ENCODE results near the gene SESTD1.
"Not testable (repeated sequence)": the region's sequence is repeated elsewhere in the genome, so short reads cannot be mapped to it uniquely, and the experiment has no call there.

Gene SESTD1

GRCh38 chr2:179265082-179265510 lies 464 bp upstream of the SESTD1 start:
- no peak for DNase-seq

GRCh38 chr2:179263446-179264367 lies 925 bp downstream of the SESTD1 start:
- peak; percentile 42 for DNase-seq

- DNase-seq = no peak
These were observed 1.6 kb downstream of the SESTD1 start for GRCh38 chr2:179263015-179263414.

GRCh38 chr2:179262077-179262660 lies 2.5 kb downstream of the SESTD1 start:
- no peak for DNase-seq

- DNase-seq = no peak
These were observed 3.3 kb downstream of the SESTD1 start for GRCh38 chr2:179261151-179261825.

- no peak for DNase-seq
These were observed 4.4 kb downstream of the SESTD1 start for GRCh38 chr2:179260224-179260623.

GRCh38 chr2:179255129-179255528 lies 9.5 kb downstream of the SESTD1 start:
- no peak for DNase-seq

GRCh38 chr2:179253226-179253625 lies 11.4 kb downstream of the SESTD1 start:
- DNase-seq = no peak

GRCh38 chr2:179252423-179252822 lies 12.2 kb downstream of the SESTD1 start:
- no peak for DNase-seq

GRCh38 chr2:179251870-179252269 lies 12.8 kb downstream of the SESTD1 start:
- no peak for DNase-seq

GRCh38 chr2:179250848-179251504 lies 13.7 kb downstream of the SESTD1 start:
- DNase-seq = no peak

GRCh38 chr2:179250095-179250494 lies 14.5 kb downstream of the SESTD1 start:
- DNase-seq = no peak

GRCh38 chr2:179248024-179248348 lies 16.6 kb downstream of the SESTD1 start:
- no peak for DNase-seq

GRCh38 chr2:179247318-179248023 lies 17.2 kb downstream of the SESTD1 start:
- no peak for DNase-seq

GRCh38 chr2:179245843-179246242 lies 18.8 kb downstream of the SESTD1 start:
- not testable (repeated sequence) for DNase-seq

- no peak for DNase-seq
These were observed 21.6 kb downstream of the SESTD1 start for GRCh38 chr2:179243046-179243445.

GRCh38 chr2:179240481-179241451 lies 23.9 kb downstream of the SESTD1 start:
- DNase-seq = no peak

- DNase-seq = no peak
These were observed 24.8 kb downstream of the SESTD1 start for GRCh38 chr2:179239838-179240237.

GRCh38 chr2:179239195-179239594 lies 25.4 kb downstream of the SESTD1 start:
- DNase-seq = no peak

GRCh38 chr2:179238027-179238426 lies 26.6 kb downstream of the SESTD1 start:
- DNase-seq = no peak

- DNase-seq = no peak
These were observed 27.3 kb downstream of the SESTD1 start for GRCh38 chr2:179237209-179237946.
